Camera-type eye (tissue), 1 donor: ENCODE results near the gene MYF5. TPM values are rescaled to one million over a fixed set of nuclear protein-coding genes. Genes with fewer than 3 reads are reported as not detected.

Source experiments
- total RNA-seq: library from RNA; depleted of rRNA; stranded (reverse); fragments of >200 nt; gene quantifications from one replicate; pipeline ENCODE4 v1.2.3, GENCODE V29; 2014

The MYF5 gene
- total RNA-seq: 4.5 TPM

DNA sequence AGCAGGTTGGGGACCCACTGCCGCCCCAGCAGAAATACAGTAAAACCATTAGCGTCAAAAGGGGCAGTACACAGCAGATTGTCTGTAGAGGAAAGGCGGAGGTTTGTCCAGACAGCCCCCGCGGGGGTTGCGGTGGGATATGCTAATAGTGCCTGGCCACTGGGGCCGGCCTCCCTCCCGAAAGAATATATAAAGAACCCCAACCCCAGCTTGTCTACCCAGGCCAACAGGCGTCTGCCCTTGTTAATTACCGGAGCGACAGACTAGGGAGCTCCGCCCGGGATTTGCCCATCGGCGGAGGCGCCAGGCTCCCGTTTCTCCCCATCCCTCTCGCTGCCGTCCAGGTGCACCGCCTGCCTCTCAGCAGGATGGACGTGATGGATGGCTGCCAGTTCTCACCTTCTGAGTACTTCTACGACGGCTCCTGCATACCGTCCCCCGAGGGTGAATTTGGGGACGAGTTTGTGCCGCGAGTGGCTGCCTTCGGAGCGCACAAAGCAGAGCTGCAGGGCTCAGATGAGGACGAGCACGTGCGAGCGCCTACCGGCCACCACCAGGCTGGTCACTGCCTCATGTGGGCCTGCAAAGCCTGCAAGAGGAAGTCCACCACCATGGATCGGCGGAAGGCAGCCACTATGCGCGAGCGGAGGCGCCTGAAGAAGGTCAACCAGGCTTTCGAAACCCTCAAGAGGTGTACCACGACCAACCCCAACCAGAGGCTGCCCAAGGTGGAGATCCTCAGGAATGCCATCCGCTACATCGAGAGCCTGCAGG lies at the start of gene MYF5:
TSS of gene MYF5 (plus strand) at position 217 of the 774 bp plus-strand sequence. CDS start at position 369, 152 bp downstream.

DNA sequence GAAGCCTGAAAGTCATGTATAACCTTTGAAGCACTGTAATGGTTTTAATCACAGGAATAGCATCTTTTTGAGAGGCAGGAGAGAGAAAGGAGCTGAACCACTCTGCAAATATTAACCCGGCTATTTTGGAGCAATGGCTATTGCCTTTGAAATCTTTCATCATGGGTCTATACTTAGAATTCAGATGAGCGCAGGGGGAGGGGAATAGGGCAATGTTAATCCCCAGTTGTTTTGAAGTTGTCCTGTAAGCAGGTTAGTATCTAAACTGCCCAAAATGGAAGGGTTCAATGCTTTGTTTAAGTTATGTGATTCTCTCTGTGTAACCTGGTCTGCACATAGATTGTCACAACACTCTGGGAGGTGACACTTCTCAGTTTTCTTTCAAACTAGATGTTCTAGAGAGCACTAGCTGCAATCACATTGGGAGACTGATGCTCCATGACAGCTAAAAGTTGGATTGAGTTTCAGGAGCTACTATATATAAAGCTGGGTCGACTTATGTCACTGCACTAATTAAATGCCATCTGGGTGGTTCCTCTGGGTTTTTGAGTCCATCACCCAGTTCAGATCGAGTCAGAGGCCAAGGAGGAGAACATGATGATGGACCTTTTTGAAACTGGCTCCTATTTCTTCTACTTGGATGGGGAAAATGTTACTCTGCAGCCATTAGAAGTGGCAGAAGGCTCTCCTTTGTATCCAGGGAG lies 9.4 kb upstream of the MYF5 start, which contains the start of gene MYF6:
TSS of gene MYF6 (plus strand) at position 509 of the 704 bp plus-strand sequence. CDS start at position 595, 86 bp downstream.

Other genes starting within 250 kb of the MYF5 start
- 19.2 TPM for gene MYF6, start 9.3 kb upstream of the MYF5 start, total RNA-seq
- gene LIN7A, start 221.0 kb downstream of the MYF5 start, total RNA-seq: 35.1 TPM